ENCODE results near the gene SORBS2. TPM values are rescaled to one million over a fixed set of nuclear protein-coding genes. Genes with fewer than 3 reads are reported as not detected.

SORBS2 gene
- total and polyA plus RNA-seq, 7 donors: 7.9 to 1,032 (median 849) TPM

- H3K9me3 ChIP-seq: no peaks in the 10 kb centered on the region
- intact Hi-C loops (cut with DNase I): loop anchor here (5.0 kb wide), 1 partner anchor 40 kb away; no protein-coding TSS in a partner anchor
- peaks cover 0 to 24% (median 18%) of the 10 kb centered on the region in 4 donors for H3K4me1 ChIP-seq
- TF ChIP-seq POLR2AphosphoS5 (IDR thresholded peaks at IDR 0.05) (peak; percentile 52 to 86 (median 82)), CTCF (IDR thresholded peaks at IDR 0.05) (no peak), EP300 (IDR thresholded peaks at IDR 0.05) (peak in 2 of 4 donors; percentile 47 to 76), POLR2A (IDR thresholded peaks at IDR 0.05) (no peak)
- no peaks in the 10 kb centered on the region for H3K27me3 ChIP-seq
- no peak overlapping the region for H3K4me3 ChIP-seq
- WGBS, 2 donors: 79 to 83% methylated on average over 14 of the region's 14 CpGs
- H3K27ac ChIP-seq: peak overlapping the region; percentile 23 to 79 (median 70)
- H3K36me3 ChIP-seq: no peaks in the 10 kb centered on the region
- peak; percentile 88 for DNase-seq
These were observed 269.2 kb downstream of the SORBS2 start for GRCh38 chr4:185542626-185543315.

GRCh38 chr4:185541251-185541727 is 270.7 kb downstream of the SORBS2 start:
- Histone ChIP-seq H3K27ac (peak overlapping the region; percentile 46 to 79 (median 70)), H3K9me3 (no peaks in the 10 kb centered on the region), H3K27me3 (no peaks in the 10 kb centered on the region), H3K36me3 (no peaks in the 10 kb centered on the region), H3K4me3 (no peak overlapping the region), H3K4me1 (peaks cover 0 to 29% (median 20%) of the 10 kb centered on the region in 4 donors)
- 47 to 66% methylated on average over 10 of the region's 10 CpGs for WGBS, 2 donors
- DNase-seq: peak; percentile 77
- intact Hi-C loops (cut with DNase I): loop anchor here (5.0 kb wide), 1 partner anchor 41 kb away; no protein-coding TSS in a partner anchor
- TF ChIP-seq CTCF (IDR thresholded peaks at IDR 0.05) (no peak), POLR2A (IDR thresholded peaks at IDR 0.05) (no peak), EP300 (IDR thresholded peaks at IDR 0.05) (no peak), POLR2AphosphoS5 (IDR thresholded peaks at IDR 0.05) (peak in 1 of 4 donors; percentile 62)

- Histone ChIP-seq H3K4me1 (peaks cover 0 to 36% (median 26%) of the 10 kb centered on the region in 4 donors), H3K36me3 (no peaks in the 10 kb centered on the region), H3K9me3 (no peaks in the 10 kb centered on the region), H3K27ac (peak overlapping the region; percentile 46 to 79 (median 70)), H3K4me3 (no peak overlapping the region), H3K27me3 (peaks cover 0 to under 1% (median 0%) of the 10 kb centered on the region in 3 donors)
- TF ChIP-seq POLR2A (IDR thresholded peaks at IDR 0.05): no peak
- TF ChIP-seq CTCF (IDR thresholded peaks at IDR 0.05): no peak
- no peak for TF ChIP-seq POLR2AphosphoS5 (IDR thresholded peaks at IDR 0.05)
- no peak for TF ChIP-seq EP300 (IDR thresholded peaks at IDR 0.05)
- no peak for DNase-seq
- intact Hi-C loops (cut with DNase I): loop anchor here (5.0 kb wide), 1 partner anchor 42 kb away; no protein-coding TSS in a partner anchor
- 67 to 70% methylated on average over 3 of the region's 3 CpGs for WGBS, 2 donors
These were observed 271.4 kb downstream of the SORBS2 start for GRCh38 chr4:185540487-185541120.

- H3K36me3 ChIP-seq: no peaks in the 10 kb centered on the region
These were observed 272.0 kb downstream of the SORBS2 start for GRCh38 chr4:185540040-185540439.

More at GRCh38 chr4:185540040-185540439, 272.0 kb downstream of the SORBS2 start:
- Histone ChIP-seq H3K4me3 (no peak overlapping the region), H3K27me3 (peaks cover 0 to 6% (median 0%) of the 10 kb centered on the region in 3 donors), H3K4me1 (peaks cover 0 to 38% (median 27%) of the 10 kb centered on the region in 4 donors), H3K9me3 (no peaks in the 10 kb centered on the region), H3K27ac (peak overlapping the region in 1 of 4 donors; percentile 79)
- intact Hi-C loops (cut with DNase I): loop anchor here (5.0 kb wide), 1 partner anchor 42 kb away; no protein-coding TSS in a partner anchor
- DNase-seq: no peak
- 76 to 80% methylated on average over 8 of the region's 8 CpGs for WGBS, 2 donors
- TF ChIP-seq POLR2AphosphoS5 (IDR thresholded peaks at IDR 0.05) (no peak), CTCF (IDR thresholded peaks at IDR 0.05) (no peak), EP300 (IDR thresholded peaks at IDR 0.05) (no peak), POLR2A (IDR thresholded peaks at IDR 0.05) (no peak)
